HepG2 (cell line): ENCODE data around the gene JOSD2.

Source experiments
- TAF1 ChIP-seq: sonication (generic); formaldehyde crosslinking; IDR thresholded peaks from 2 replicates; pipeline ENCODE4 v1.4.0; 2020; ENCODE audit warnings: missing genetic modification reagents
- TF ChIP-seq, protein P1 (sequence below): sonication (generic); formaldehyde crosslinking; IDR thresholded peaks from 2 replicates; pipeline ENCODE4 v1.5.0; 2020; ENCODE audit warnings: missing genetic modification reagents
- TF ChIP-seq, protein P2 (sequence below): sonication (generic); formaldehyde crosslinking; IDR thresholded peaks from 2 replicates; pipeline ENCODE4 v1.5.0; 2020; ENCODE audit warnings: mild to moderate bottlenecking, missing genetic modification reagents, moderate library complexity
- TF ChIP-seq, protein P3 (sequence below): sonication (generic); formaldehyde crosslinking; IDR thresholded peaks from 2 replicates; pipeline ENCODE4 v1.5.0; 2020; ENCODE audit warnings: missing genetic modification reagents, mild to moderate bottlenecking, borderline replicate concordance

DNA sequence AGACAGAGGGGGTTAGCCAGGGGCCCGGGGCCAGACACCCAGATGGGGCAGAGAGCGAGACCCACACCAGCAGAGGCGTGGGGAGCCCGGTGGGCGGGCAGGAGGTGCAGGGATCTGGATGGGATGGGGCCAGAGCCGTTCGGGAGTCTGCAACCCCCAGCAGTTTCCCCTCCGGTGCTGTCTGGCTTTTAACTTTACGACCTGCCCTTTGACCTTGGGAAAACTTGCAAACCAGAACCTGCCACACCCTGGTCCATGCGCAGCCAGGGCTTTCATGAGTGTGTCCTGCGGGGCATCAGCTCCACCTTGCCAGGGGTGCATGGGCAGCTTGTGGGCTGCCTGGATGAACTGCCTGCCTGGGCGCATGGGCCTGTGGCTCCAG is 9.8 kb downstream of the JOSD2 start:
- TF ChIP-seq, protein P1, sequence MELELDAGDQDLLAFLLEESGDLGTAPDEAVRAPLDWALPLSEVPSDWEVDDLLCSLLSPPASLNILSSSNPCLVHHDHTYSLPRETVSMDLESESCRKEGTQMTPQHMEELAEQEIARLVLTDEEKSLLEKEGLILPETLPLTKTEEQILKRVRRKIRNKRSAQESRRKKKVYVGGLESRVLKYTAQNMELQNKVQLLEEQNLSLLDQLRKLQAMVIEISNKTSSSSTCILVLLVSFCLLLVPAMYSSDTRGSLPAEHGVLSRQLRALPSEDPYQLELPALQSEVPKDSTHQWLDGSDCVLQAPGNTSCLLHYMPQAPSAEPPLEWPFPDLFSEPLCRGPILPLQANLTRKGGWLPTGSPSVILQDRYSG: no peak
- TF ChIP-seq, protein P2, sequence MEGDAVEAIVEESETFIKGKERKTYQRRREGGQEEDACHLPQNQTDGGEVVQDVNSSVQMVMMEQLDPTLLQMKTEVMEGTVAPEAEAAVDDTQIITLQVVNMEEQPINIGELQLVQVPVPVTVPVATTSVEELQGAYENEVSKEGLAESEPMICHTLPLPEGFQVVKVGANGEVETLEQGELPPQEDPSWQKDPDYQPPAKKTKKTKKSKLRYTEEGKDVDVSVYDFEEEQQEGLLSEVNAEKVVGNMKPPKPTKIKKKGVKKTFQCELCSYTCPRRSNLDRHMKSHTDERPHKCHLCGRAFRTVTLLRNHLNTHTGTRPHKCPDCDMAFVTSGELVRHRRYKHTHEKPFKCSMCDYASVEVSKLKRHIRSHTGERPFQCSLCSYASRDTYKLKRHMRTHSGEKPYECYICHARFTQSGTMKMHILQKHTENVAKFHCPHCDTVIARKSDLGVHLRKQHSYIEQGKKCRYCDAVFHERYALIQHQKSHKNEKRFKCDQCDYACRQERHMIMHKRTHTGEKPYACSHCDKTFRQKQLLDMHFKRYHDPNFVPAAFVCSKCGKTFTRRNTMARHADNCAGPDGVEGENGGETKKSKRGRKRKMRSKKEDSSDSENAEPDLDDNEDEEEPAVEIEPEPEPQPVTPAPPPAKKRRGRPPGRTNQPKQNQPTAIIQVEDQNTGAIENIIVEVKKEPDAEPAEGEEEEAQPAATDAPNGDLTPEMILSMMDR: no peak
- TF ChIP-seq, protein P3, sequence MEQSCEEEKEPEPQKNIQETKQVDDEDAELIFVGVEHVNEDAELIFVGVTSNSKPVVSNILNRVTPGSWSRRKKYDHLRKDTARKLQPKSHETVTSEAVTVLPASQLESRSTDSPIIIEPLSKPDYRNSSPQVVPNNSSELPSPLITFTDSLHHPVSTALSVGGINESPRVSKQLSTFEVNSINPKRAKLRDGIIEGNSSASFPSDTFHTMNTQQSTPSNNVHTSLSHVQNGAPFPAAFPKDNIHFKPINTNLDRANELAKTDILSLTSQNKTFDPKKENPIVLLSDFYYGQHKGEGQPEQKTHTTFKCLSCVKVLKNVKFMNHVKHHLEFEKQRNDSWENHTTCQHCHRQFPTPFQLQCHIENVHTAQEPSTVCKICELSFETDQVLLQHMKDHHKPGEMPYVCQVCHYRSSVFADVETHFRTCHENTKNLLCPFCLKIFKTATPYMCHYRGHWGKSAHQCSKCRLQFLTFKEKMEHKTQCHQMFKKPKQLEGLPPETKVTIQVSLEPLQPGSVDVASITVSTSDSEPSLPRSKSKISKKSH (CRISPR knock-in tag): no peak
- TF ChIP-seq TAF1 (CRISPR knock-in tag): no peak
